ENCODE results near the gene BMPR1A.

GRCh38 chr10:86944471-86944870 is 188.1 kb downstream of the BMPR1A start:
- TF ChIP-seq TCF12 (IDR thresholded peaks at IDR 0.05) (no peak), TCF12 (CRISPR knock-in tag; IDR thresholded peaks at IDR 0.05) (no peak), TCF7 (IDR thresholded peaks at IDR 0.05; ENCODE audit: low read depth) (no peak), ZBTB44 (CRISPR knock-in tag; IDR thresholded peaks at IDR 0.05) (no peak), CTCF (CRISPR knock-in tag; IDR thresholded peaks at IDR 0.05) (no peak), ZNF124 (CRISPR knock-in tag; IDR thresholded peaks at IDR 0.05) (no peak)
- TF ChIP-seq, protein P1, sequence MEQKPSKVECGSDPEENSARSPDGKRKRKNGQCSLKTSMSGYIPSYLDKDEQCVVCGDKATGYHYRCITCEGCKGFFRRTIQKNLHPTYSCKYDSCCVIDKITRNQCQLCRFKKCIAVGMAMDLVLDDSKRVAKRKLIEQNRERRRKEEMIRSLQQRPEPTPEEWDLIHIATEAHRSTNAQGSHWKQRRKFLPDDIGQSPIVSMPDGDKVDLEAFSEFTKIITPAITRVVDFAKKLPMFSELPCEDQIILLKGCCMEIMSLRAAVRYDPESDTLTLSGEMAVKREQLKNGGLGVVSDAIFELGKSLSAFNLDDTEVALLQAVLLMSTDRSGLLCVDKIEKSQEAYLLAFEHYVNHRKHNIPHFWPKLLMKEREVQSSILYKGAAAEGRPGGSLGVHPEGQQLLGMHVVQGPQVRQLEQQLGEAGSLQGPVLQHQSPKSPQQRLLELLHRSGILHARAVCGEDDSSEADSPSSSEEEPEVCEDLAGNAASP (CRISPR knock-in tag; IDR thresholded peaks at IDR 0.05; ENCODE audit: borderline replicate concordance) = no peak
- TF ChIP-seq, protein P2, sequence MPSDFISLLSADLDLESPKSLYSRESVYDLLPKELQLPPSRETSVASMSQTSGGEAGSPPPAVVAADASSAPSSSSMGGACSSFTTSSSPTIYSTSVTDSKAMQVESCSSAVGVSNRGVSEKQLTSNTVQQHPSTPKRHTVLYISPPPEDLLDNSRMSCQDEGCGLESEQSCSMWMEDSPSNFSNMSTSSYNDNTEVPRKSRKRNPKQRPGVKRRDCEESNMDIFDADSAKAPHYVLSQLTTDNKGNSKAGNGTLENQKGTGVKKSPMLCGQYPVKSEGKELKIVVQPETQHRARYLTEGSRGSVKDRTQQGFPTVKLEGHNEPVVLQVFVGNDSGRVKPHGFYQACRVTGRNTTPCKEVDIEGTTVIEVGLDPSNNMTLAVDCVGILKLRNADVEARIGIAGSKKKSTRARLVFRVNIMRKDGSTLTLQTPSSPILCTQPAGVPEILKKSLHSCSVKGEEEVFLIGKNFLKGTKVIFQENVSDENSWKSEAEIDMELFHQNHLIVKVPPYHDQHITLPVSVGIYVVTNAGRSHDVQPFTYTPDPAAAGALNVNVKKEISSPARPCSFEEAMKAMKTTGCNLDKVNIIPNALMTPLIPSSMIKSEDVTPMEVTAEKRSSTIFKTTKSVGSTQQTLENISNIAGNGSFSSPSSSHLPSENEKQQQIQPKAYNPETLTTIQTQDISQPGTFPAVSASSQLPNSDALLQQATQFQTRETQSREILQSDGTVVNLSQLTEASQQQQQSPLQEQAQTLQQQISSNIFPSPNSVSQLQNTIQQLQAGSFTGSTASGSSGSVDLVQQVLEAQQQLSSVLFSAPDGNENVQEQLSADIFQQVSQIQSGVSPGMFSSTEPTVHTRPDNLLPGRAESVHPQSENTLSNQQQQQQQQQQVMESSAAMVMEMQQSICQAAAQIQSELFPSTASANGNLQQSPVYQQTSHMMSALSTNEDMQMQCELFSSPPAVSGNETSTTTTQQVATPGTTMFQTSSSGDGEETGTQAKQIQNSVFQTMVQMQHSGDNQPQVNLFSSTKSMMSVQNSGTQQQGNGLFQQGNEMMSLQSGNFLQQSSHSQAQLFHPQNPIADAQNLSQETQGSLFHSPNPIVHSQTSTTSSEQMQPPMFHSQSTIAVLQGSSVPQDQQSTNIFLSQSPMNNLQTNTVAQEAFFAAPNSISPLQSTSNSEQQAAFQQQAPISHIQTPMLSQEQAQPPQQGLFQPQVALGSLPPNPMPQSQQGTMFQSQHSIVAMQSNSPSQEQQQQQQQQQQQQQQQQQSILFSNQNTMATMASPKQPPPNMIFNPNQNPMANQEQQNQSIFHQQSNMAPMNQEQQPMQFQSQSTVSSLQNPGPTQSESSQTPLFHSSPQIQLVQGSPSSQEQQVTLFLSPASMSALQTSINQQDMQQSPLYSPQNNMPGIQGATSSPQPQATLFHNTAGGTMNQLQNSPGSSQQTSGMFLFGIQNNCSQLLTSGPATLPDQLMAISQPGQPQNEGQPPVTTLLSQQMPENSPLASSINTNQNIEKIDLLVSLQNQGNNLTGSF (CRISPR knock-in tag; IDR thresholded peaks at IDR 0.05) = no peak
- TF ChIP-seq, protein P3, sequence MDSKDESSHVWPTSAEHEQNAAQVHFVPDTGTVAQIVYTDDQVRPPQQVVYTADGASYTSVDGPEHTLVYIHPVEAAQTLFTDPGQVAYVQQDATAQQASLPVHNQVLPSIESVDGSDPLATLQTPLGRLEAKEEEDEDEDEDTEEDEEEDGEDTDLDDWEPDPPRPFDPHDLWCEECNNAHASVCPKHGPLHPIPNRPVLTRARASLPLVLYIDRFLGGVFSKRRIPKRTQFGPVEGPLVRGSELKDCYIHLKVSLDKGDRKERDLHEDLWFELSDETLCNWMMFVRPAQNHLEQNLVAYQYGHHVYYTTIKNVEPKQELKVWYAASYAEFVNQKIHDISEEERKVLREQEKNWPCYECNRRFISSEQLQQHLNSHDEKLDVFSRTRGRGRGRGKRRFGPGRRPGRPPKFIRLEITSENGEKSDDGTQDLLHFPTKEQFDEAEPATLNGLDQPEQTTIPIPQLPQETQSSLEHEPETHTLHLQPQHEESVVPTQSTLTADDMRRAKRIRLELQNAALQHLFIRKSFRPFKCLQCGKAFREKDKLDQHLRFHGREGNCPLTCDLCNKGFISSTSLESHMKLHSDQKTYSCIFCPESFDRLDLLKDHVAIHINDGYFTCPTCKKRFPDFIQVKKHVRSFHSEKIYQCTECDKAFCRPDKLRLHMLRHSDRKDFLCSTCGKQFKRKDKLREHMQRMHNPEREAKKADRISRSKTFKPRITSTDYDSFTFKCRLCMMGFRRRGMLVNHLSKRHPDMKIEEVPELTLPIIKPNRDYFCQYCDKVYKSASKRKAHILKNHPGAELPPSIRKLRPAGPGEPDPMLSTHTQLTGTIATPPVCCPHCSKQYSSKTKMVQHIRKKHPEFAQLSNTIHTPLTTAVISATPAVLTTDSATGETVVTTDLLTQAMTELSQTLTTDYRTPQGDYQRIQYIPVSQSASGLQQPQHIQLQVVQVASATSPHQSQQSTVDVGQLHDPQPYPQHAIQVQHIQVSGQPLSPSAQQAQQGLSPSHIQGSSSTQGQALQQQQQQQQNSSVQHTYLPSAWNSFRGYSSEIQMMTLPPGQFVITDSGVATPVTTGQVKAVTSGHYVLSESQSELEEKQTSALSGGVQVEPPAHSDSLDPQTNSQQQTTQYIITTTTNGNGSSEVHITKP (CRISPR knock-in tag; IDR thresholded peaks at IDR 0.05; ENCODE audit: low read depth) = no peak

Data from HepG2 (cell line).